Vagina (tissue), 2 donors: ENCODE results near the gene VRK1.

Experiments used
- POLR2A ChIP-seq, 2 donors: fragments of 450-650 bp; IDR thresholded peaks; one replicate each; pipeline ENCODE4 v1.6.1; 2017; ENCODE audit warnings: antibody characterized with exemption in 2 of 2, mild to moderate bottlenecking in 2 of 2, moderate library complexity in 2 of 2
- POLR2AphosphoS5 ChIP-seq, 2 donors: sonication (generic); formaldehyde crosslinking; IDR thresholded peaks; one replicate each; pipeline ENCODE4 v1.9.0; 2017; ENCODE audit warnings: antibody characterized with exemption in 2 of 2, mild to moderate bottlenecking in 2 of 2, low read depth in 1 of 2; ENCODE audit not compliant: insufficient read depth in 1 of 2

- TF ChIP-seq POLR2A (IDR thresholded peaks at IDR 0.05) (no peak), POLR2AphosphoS5 (IDR thresholded peaks at IDR 0.05; ENCODE audit: insufficient read depth in 1 of 2, low read depth in 1 of 2) (no peak)
Measured at GRCh38 chr14:96792591-96792990, 4.6 kb upstream of the VRK1 start.
